Testis (tissue), 2 donors: ENCODE data around the gene SPOP.

Source experiments
- CTCF ChIP-seq, 3 experiments: fragments of 450-650 bp in 2 of 3; fragments of 200-600 bp in 1 of 3; sonication (generic) in 1 of 3; IDR thresholded peaks; one replicate each; pipeline ENCODE4 v1.5.1; 2016 to 2019; ENCODE audit warnings: antibody characterized with exemption in 3 of 3, mild to moderate bottlenecking in 2 of 3, moderate library complexity in 1 of 3
- POLR2A ChIP-seq: fragments of 450-650 bp; IDR thresholded peaks from one replicate; pipeline ENCODE4 v1.6.1; 2017; ENCODE audit warnings: antibody characterized with exemption, mild to moderate bottlenecking, moderate library complexity

- TF ChIP-seq POLR2A = no peak
- no peak for TF ChIP-seq CTCF (IDR thresholded peaks at IDR 0.05)
Observed at GRCh38 chr17:49640556-49640955, 37.3 kb downstream of the SPOP start.
